Heart left ventricle (tissue), 16 donors: ENCODE results near the gene EPB41L4B. TPM values are rescaled to one million over a fixed set of nuclear protein-coding genes. Genes with fewer than 3 reads are reported as not detected.

ENCODE experiments used
- ATAC-seq, 4 donors: fragments of 200-7000 bp; cut with Tn5 transposase; one replicate each; pipeline ENCODE4 v1.9.1; 2020 to 2022; ENCODE audit warnings: moderate library complexity in 4 of 4, mild to moderate bottlenecking in 3 of 4, moderate number of reproducible peaks in 1 of 4
- DNase-seq, 5 donors: peaks; one replicate each; pipeline ENCODE4 v3.0.0-alpha.2; 2020
- H3K27ac ChIP-seq, 12 donors: fragments of 200-600 bp; sonication (generic) in 4 of 12; one replicate each; pipeline versions ENCODE4 v1.5.0 to v1.8.0; 2016 to 2022; ENCODE audit warnings: mild to moderate bottlenecking in 2 of 12
- H3K27me3 ChIP-seq, 9 donors: fragments of 200-600 bp; sonication (generic) in 2 of 9; one replicate each; pipeline versions ENCODE4 v1.5.1 to v1.8.0; 2016 to 2022; ENCODE audit warnings: mild to moderate bottlenecking in 3 of 9
- H3K36me3 ChIP-seq, 9 donors: fragments of 200-600 bp; sonication (generic) in 2 of 9; one replicate each; pipeline versions ENCODE4 v1.5.0 to v1.8.0; 2018 to 2022; ENCODE audit warnings: mild to moderate bottlenecking in 2 of 9
- H3K4me1 ChIP-seq, 12 donors: fragments of 200-600 bp; sonication (generic) in 4 of 12; one replicate each; pipeline versions ENCODE4 v1.5.0 to v1.8.0; 2016 to 2022; ENCODE audit warnings: mild to moderate bottlenecking in 3 of 12
- H3K4me3 ChIP-seq, 12 donors: fragments of 200-600 bp; sonication (generic) in 4 of 12; one replicate each; pipeline versions ENCODE4 v1.5.0 to v1.8.0; 2017 to 2022; ENCODE audit warnings: mild to moderate bottlenecking in 9 of 12, moderate library complexity in 4 of 12
- H3K9me3 ChIP-seq, 12 donors: fragments of 200-600 bp; sonication (generic) in 4 of 12; one replicate each; pipeline versions ENCODE4 v1.5.0 to v1.8.0; 2016 to 2022; ENCODE audit warnings: mild to moderate bottlenecking in 1 of 12
- CTCF ChIP-seq, 12 donors: fragments of 200-600 bp; sonication (generic) in 4 of 12; IDR thresholded peaks; one replicate each; pipeline versions ENCODE4 v1.5.0 to v1.8.0; 2018 to 2022; ENCODE audit warnings: antibody characterized with exemption in 12 of 12, mild to moderate bottlenecking in 5 of 12
- POLR2A ChIP-seq, 2 donors: fragments of 450-650 bp; IDR thresholded peaks; one replicate each; pipeline ENCODE4 v1.6.1; 2017; ENCODE audit warnings: antibody characterized with exemption in 2 of 2, mild to moderate bottlenecking in 2 of 2, moderate library complexity in 2 of 2
- WGBS, 4 donors: extraction: QIAGEN DNeasy Blood & Tissue Kit in 2 of 4; methylation state at CpG; one replicate each; pipeline versions ENCODE4 v1.1.5 to v1.1.7; 2013 to 2018; 5-methylcytosine and 5-hydroxymethylcytosine counted together
- intact Hi-C, 10 donors: fragments of 100-400 bp; cut with DNase I; formaldehyde crosslinking; loops; one replicate each; pipeline versions ENCODE4 v1.11.1 to v1.14.2; 2022
- polyA plus RNA-seq, 2 donors: library from polyadenylated mRNA; stranded (reverse); fragments of 200-250 nt; gene quantifications; one replicate each; pipeline ENCODE4 v1.2.3, GENCODE V29; 2013
- total RNA-seq, 9 donors: library from RNA; depleted of rRNA in 2 of 9; stranded (reverse); fragments of >200 nt in 2 of 9; fragmentation: NEBNext Ultra II Directional in 3 of 9; extraction: Animal tissue kit (Norgen Biotek cat#: 25700) in 3 of 9; gene quantifications; one replicate each; pipeline versions ENCODE4 v1.1.0 to v1.2.4, GENCODE V29; 2016 to 2023
- donor health status: ischemic (EF 13 %, LVEDD 7.1; RV severe dilation, severe dysfunction).
- donor health status: healthy with polysubstance abuse.
- donor health status: DM: no; HTN: yes; CAD: no.
- donor health status: DM: no; HTN: no; CAD: no.
- donor health status: ischemic (EF 25% LVEDD 6.9; RV normal size, moderate dysfunction).
- donor health status: ischemic (EF 25% LVEDD 5.7; RV mildly dilated, moderate dysfunction).
- donor health status: healthy.
- donor health status: DM: yes; HTN: yes; CAD: no.
- donor health status: ischemic (EF 35%, LVEDD 5.7; RV mildly dilated, moderate dysfunction).
- donor health status: nonischemic (EF 11% LVEDD 7.7; RV severe dilation, severe dysfunction).
- donor health status: DM: yes; HTN: yes; CAD: no.
- donor health status: PGD.
- donor health status: ischemic (EF 29% LVEDD 5.4; RV normal size, mild dysfunction).
- donor health status: nonischemic (EF 23%, LVEDD 6.1; RV moderate dilation, normal function).

The EPB41L4B gene
- total and polyA plus RNA-seq, 11 donors = 0.71 to 16.5 (median 8.9) TPM

GRCh38 chr9:109272045-109272444 is 48.8 kb downstream of the EPB41L4B start:
- no peak for TF ChIP-seq CTCF (IDR thresholded peaks at IDR 0.05)
- no peak for TF ChIP-seq POLR2A (IDR thresholded peaks at IDR 0.05)
- ATAC-seq (no peak), DNase-seq (no peak)
- intact Hi-C loops = no loop called here
- H3K27me3 ChIP-seq = peaks cover 0 to 4% (median 0%) of the 10 kb centered on the region in 9 donors
- H3K4me1 ChIP-seq = peaks cover 0 to 23% (median 3%) of the 10 kb centered on the region in 12 donors
- peaks cover 0 to 2% (median 0%) of the 10 kb centered on the region in 12 donors for H3K9me3 ChIP-seq
- H3K27ac ChIP-seq = no peak overlapping the region
- H3K4me3 ChIP-seq = no peak overlapping the region
- WGBS, 4 donors = 94 to 100% (median 95%) methylated on average over 4 of the region's 4 CpGs
- no peaks in the 10 kb centered on the region for H3K36me3 ChIP-seq

- 83 to 89% (median 86%) methylated on average over 14 to 15 of the region's 15 CpGs for WGBS, 4 donors
- TF ChIP-seq POLR2A (IDR thresholded peaks at IDR 0.05) = no peak
- no peak for TF ChIP-seq CTCF (IDR thresholded peaks at IDR 0.05)
- no peak overlapping the region for H3K27ac ChIP-seq
- peaks cover 0 to 23% (median 3%) of the 10 kb centered on the region in 12 donors for H3K4me1 ChIP-seq
- DNase-seq (no peak), ATAC-seq (no peak)
- peaks cover 0 to 6% (median 0%) of the 10 kb centered on the region in 9 donors for H3K27me3 ChIP-seq
- intact Hi-C loops = no loop called here
- H3K9me3 ChIP-seq = peaks cover 0 to 2% (median 0%) of the 10 kb centered on the region in 12 donors
- H3K36me3 ChIP-seq = no peaks in the 10 kb centered on the region
- H3K4me3 ChIP-seq = no peak overlapping the region
Measured at GRCh38 chr9:109270971-109271925, 49.6 kb downstream of the EPB41L4B start.

- Histone ChIP-seq H3K4me3 (no peak overlapping the region), H3K36me3 (no peaks in the 10 kb centered on the region), H3K27me3 (peaks cover 0 to 9% (median 0%) of the 10 kb centered on the region in 9 donors), H3K27ac (no peak overlapping the region), H3K4me1 (peaks cover 0 to 23% (median 3%) of the 10 kb centered on the region in 12 donors), H3K9me3 (peaks cover 0 to 2% (median 0%) of the 10 kb centered on the region in 12 donors)
- DNase-seq (no peak), ATAC-seq (no peak)
- intact Hi-C loops = no loop called here
- TF ChIP-seq CTCF (IDR thresholded peaks at IDR 0.05) (no peak), POLR2A (IDR thresholded peaks at IDR 0.05) (no peak)
Measured at GRCh38 chr9:109270441-109270840, 50.4 kb downstream of the EPB41L4B start.

GRCh38 chr9:109269839-109270238 is 51.0 kb downstream of the EPB41L4B start:
- ATAC-seq (no peak), DNase-seq (no peak)
- H3K27me3 ChIP-seq = peaks cover 0 to 9% (median 0%) of the 10 kb centered on the region in 9 donors
- no peaks in the 10 kb centered on the region for H3K36me3 ChIP-seq
- TF ChIP-seq POLR2A (IDR thresholded peaks at IDR 0.05) (no peak), CTCF (IDR thresholded peaks at IDR 0.05) (no peak)
- H3K27ac ChIP-seq = no peak overlapping the region
- WGBS, 4 donors = 68 to 80% (median 70%) methylated on average over 5 of the region's 5 CpGs
- H3K4me1 ChIP-seq = peaks cover 0 to 17% (median 3%) of the 10 kb centered on the region in 12 donors
- intact Hi-C loops = loop anchor here in 1 of 10 donors (5.0 kb wide), 1 partner anchor 47 kb away; no protein-coding TSS in a partner anchor
- peaks cover 0 to 2% (median 0%) of the 10 kb centered on the region in 12 donors for H3K9me3 ChIP-seq
- H3K4me3 ChIP-seq = no peak overlapping the region
